K562 (cell line): ENCODE results near the gene ABCA1. TPM values are rescaled to one million over a fixed set of nuclear protein-coding genes. Genes with fewer than 3 reads are reported as not detected.

Experiments
- C11orf30 ChIP-seq: fragments of 450-650 bp; IDR thresholded peaks from 2 replicates; pipeline ENCODE4 v1.6.1; 2016; ENCODE audit warnings: low read depth, mild to moderate bottlenecking
- ELF2 ChIP-seq: fragments of 250-450 bp; sonication (Bioruptor Pico); IDR thresholded peaks from 2 replicates; pipeline ENCODE4 v1.5.0; 2021; ENCODE audit warnings: mild to moderate bottlenecking
- ETV5 ChIP-seq: sonication (generic); formaldehyde crosslinking; IDR thresholded peaks from 2 replicates; pipeline ENCODE4 v1.4.0; 2020; ENCODE audit warnings: low read depth, mild to moderate bottlenecking, missing genetic modification reagents
- FOXA3 ChIP-seq, 2 experiments: fragments of 450-650 bp in 1 of 2; sonication (generic) in 1 of 2; formaldehyde crosslinking; IDR thresholded peaks in 1 of 2; conservative IDR thresholded peaks in 1 of 2; 2 replicates each; pipeline versions ENCODE4 v1.4.0 to v1.8.0; 2020 to 2022; ENCODE audit warnings: mild to moderate bottlenecking in 2 of 2, missing genetic modification reagents in 1 of 2
- MAFG ChIP-seq: fragments of 450-650 bp; conservative IDR thresholded peaks from 2 replicates; pipeline ENCODE4 v1.6.1; 2016; ENCODE audit warnings: missing genetic modification characterization, missing compliant biosample characterization
- MEIS2 ChIP-seq: fragments of 450-650 bp; IDR thresholded peaks from 2 replicates; pipeline ENCODE4 v1.6.1; 2014; ENCODE audit warnings: mild to moderate bottlenecking; ENCODE audit not compliant: partially characterized antibody
- SUPT5H ChIP-seq: fragments of 450-650 bp; IDR thresholded peaks from 2 replicates; pipeline ENCODE4 v1.6.1; 2016
- polyA plus RNA-seq, 8 experiments: library from polyadenylated mRNA; depleted of rRNA in 4 of 8; stranded (reverse) in 5 of 8; unstranded in 3 of 8; fragments of >200 nt; fragmentation: Nextera tagmentation in 2 of 8; fragmentation: Illumina TruSeq in 1 of 8; extraction: Ambion mirVana in 2 of 8; extraction: Trizol in 1 of 8; gene quantifications; 2 replicates each; pipeline versions ENCODE4 v1.2.1 to v1.2.3, GENCODE V29; 2011 to 2014; ENCODE audit warnings: inconsistent platforms in 1 of 8, missing spikeins in 1 of 8
- total RNA-seq, 7 experiments: library from RNA; depleted of rRNA in 6 of 7; stranded (reverse); fragments of >200 nt in 6 of 7; fragmentation: Illumina TruSeq in 2 of 7; extraction: Trizol in 2 of 7; gene quantifications; 2 replicates each; pipeline versions ENCODE4 v1.2.1 to v1.2.3, GENCODE V29; 2011 to 2021; ENCODE audit warnings: low replicate concordance in 1 of 7
- TF ChIP-seq, protein P1 (sequence below), 2 experiments: fragments of 450-650 bp in 1 of 2; sonication (generic) in 1 of 2; formaldehyde crosslinking in 1 of 2; IDR thresholded peaks; 2 replicates each; pipeline versions ENCODE4 v1.7.1 to v1.9.0; 2016 to 2022; ENCODE audit warnings: inconsistent platforms in 1 of 2, mild to moderate bottlenecking in 1 of 2, missing genetic modification reagents in 1 of 2

The ABCA1 gene
- total and polyA plus RNA-seq, 9 of the 15 experiments (the other 6 are each of a cell fraction or from before 2014, with no cell fraction given), result under 0.01 to 0.18 (median 0.02) TPM; not detected in 5

- TF ChIP-seq, protein P1, sequence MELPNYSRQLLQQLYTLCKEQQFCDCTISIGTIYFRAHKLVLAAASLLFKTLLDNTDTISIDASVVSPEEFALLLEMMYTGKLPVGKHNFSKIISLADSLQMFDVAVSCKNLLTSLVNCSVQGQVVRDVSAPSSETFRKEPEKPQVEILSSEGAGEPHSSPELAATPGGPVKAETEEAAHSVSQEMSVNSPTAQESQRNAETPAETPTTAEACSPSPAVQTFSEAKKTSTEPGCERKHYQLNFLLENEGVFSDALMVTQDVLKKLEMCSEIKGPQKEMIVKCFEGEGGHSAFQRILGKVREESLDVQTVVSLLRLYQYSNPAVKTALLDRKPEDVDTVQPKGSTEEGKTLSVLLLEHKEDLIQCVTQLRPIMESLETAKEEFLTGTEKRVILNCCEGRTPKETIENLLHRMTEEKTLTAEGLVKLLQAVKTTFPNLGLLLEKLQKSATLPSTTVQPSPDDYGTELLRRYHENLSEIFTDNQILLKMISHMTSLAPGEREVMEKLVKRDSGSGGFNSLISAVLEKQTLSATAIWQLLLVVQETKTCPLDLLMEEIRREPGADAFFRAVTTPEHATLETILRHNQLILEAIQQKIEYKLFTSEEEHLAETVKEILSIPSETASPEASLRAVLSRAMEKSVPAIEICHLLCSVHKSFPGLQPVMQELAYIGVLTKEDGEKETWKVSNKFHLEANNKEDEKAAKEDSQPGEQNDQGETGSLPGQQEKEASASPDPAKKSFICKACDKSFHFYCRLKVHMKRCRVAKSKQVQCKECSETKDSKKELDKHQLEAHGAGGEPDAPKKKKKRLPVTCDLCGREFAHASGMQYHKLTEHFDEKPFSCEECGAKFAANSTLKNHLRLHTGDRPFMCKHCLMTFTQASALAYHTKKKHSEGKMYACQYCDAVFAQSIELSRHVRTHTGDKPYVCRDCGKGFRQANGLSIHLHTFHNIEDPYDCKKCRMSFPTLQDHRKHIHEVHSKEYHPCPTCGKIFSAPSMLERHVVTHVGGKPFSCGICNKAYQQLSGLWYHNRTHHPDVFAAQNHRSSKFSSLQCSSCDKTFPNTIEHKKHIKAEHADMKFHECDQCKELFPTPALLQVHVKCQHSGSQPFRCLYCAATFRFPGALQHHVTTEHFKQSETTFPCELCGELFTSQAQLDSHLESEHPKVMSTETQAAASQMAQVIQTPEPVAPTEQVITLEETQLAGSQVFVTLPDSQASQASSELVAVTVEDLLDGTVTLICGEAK (IDR thresholded peaks at IDR 0.05), result 0 out of 2 replicates have a peak, but pooled peaks have one; percentile 74
- TF ChIP-seq, protein P1 (CRISPR knock-in tag; IDR thresholded peaks at IDR 0.05), result no peak
- TF ChIP-seq ETV5 (no peak), C11orf30 (peak; percentile 90), MAFG (tag) (peak; percentile 85), FOXA3 (CRISPR knock-in tag; conservative IDR thresholded peaks at IDR 0.05 in 1 of 2, IDR thresholded peaks at IDR 0.05 in 1 of 2) (peak in 1 of 2 experiments; percentile 23; a peak in 1 of 4 replicates), SUPT5H (no peak), ELF2 (CRISPR knock-in tag) (no peak), MEIS2 (peak; percentile 62)
Observed at GRCh38 chr9:104750185-104750767, 177.7 kb downstream of the ABCA1 start (continued).
